SK-N-SH treated with all-trans-retinoic acid at 6 μM for 48 hours (cell line): ENCODE data around the gene ADAMTS4.

Experiments
- ARNTL ChIP-seq: fragments of 450-650 bp; formaldehyde crosslinking; IDR thresholded peaks from 2 replicates; pipeline ENCODE4 v1.5.0; 2020; ENCODE audit warnings: low read depth, mild to moderate bottlenecking, moderate library complexity, borderline replicate concordance
- BACH2 ChIP-seq: fragments of 250-450 bp; sonication (Bioruptor Pico); IDR thresholded peaks from 2 replicates; pipeline ENCODE4 v1.9.0; 2021; ENCODE audit warnings: mild to moderate bottlenecking, borderline replicate concordance
- CREB5 ChIP-seq: fragments of 250-450 bp; sonication (Bioruptor Pico); IDR thresholded peaks from 2 replicates; pipeline ENCODE4 v1.5.1; 2020; ENCODE audit warnings: low read depth, mild to moderate bottlenecking, moderate library complexity
- CSRNP3 ChIP-seq: fragments of 250-450 bp; sonication (Bioruptor Pico); IDR thresholded peaks from 2 replicates; pipeline ENCODE4 v1.5.1; 2021; ENCODE audit warnings: mild to moderate bottlenecking, moderate library complexity
- GLIS3 ChIP-seq: fragments of 250-450 bp; sonication (Bioruptor Pico); IDR thresholded peaks from 2 replicates; pipeline ENCODE4 v1.5.0; 2020; ENCODE audit warnings: mild to moderate bottlenecking, moderate library complexity
- PATZ1 ChIP-seq: fragments of 250-450 bp; sonication (Bioruptor Pico); IDR thresholded peaks from 2 replicates; pipeline ENCODE4 v1.8.0; 2020; ENCODE audit warnings: mild to moderate bottlenecking, moderate library complexity, borderline replicate concordance
- POU6F1 ChIP-seq: fragments of 250-450 bp; sonication (Bioruptor Pico); IDR thresholded peaks from 2 replicates; pipeline ENCODE4 v1.8.0; 2021; ENCODE audit warnings: low read depth, mild to moderate bottlenecking, moderate library complexity, borderline replicate concordance
- RARB ChIP-seq: fragments of 250-450 bp; sonication (Bioruptor Pico); IDR thresholded peaks from 2 replicates; pipeline ENCODE4 v1.8.0; 2021; ENCODE audit warnings: mild to moderate bottlenecking, moderate library complexity
- TCF4 ChIP-seq: fragments of 250-450 bp; sonication (Bioruptor Pico); IDR thresholded peaks from 2 replicates; pipeline ENCODE4 v1.8.0; 2021; ENCODE audit warnings: mild to moderate bottlenecking, moderate library complexity, borderline replicate concordance
- ZC3H10 ChIP-seq: fragments of 250-450 bp; sonication (Bioruptor Pico); IDR thresholded peaks from 2 replicates; pipeline ENCODE4 v1.5.1; 2021; ENCODE audit warnings: mild to moderate bottlenecking, moderate library complexity
- ZFP3 ChIP-seq: fragments of 250-450 bp; sonication (Bioruptor Pico); IDR thresholded peaks from 2 replicates; pipeline ENCODE4 v1.5.0; 2020; ENCODE audit warnings: mild to moderate bottlenecking, moderate library complexity
- ZFP30 ChIP-seq: fragments of 450-650 bp; formaldehyde crosslinking; IDR thresholded peaks from 2 replicates; pipeline ENCODE4 v1.5.0; 2022; ENCODE audit warnings: mild to moderate bottlenecking, moderate library complexity

- TF ChIP-seq CREB5 (CRISPR knock-in tag) (no peak), TCF4 (CRISPR knock-in tag) (no peak), BACH2 (CRISPR knock-in tag) (no peak), ZFP3 (CRISPR knock-in tag) (no peak), PATZ1 (CRISPR knock-in tag) (no peak), ARNTL (CRISPR knock-in tag) (no peak), ZC3H10 (CRISPR knock-in tag) (no peak), POU6F1 (CRISPR knock-in tag) (no peak), ZFP30 (CRISPR knock-in tag) (no peak), GLIS3 (no peak), CSRNP3 (no peak), RARB (no peak)
These were observed 34.2 kb upstream of the ADAMTS4 start for GRCh38 chr1:161233102-161233501.
